Measurements from ENCODE around the gene NDUFV3.
"Not testable (repeated sequence)": the region's sequence is repeated elsewhere in the genome, so short reads cannot be mapped to it uniquely, and the experiment has no call there.

The NDUFV3 gene

DNA sequence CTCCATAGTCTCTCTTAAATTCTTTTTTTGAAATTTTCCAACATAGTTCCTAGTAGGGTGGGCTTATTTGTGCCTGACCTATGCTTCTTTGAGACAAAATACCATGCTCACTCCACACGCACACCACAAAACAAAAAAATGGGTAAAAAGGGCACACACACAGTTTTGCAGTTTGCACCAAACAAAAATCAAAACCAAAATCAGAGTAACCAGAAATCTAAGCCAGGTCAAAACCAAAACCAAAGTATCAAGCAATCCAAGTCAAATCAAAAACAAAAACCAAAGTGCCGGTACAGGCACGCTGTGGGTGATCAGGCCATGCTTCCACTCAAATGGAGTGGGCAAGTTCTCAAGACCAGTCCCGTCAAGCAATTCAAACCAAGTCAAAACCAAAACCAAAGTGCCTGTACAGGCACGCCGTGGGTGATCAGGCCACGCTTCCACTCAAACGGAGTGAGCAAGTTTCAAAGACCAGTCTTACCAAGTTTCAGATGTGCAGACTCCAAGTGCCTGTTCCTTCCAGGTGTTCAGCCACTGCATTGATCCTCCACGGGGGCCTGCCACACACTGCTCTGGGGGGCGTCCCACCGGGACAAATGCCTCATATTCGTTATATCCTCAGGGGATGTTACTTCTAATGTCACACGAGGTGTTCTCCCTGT is 56.1 kb downstream of the NDUFV3 start:
- not testable (repeated sequence) for H3K9me3 ChIP-seq (ENCODE audit: control insufficient read depth, insufficient read depth, low read length); H3K4me3 ChIP-seq (ENCODE audit: low read depth, low read length); H3K4me1 ChIP-seq (ENCODE audit: control insufficient read depth, insufficient read depth, low read length); H3K9ac ChIP-seq (ENCODE audit: low read depth, low read length); H3K36me3 ChIP-seq (ENCODE audit: control insufficient read depth, insufficient read depth, low read length); H3K27me3 ChIP-seq (ENCODE audit: control insufficient read depth, insufficient read depth, low read length)

DNA sequence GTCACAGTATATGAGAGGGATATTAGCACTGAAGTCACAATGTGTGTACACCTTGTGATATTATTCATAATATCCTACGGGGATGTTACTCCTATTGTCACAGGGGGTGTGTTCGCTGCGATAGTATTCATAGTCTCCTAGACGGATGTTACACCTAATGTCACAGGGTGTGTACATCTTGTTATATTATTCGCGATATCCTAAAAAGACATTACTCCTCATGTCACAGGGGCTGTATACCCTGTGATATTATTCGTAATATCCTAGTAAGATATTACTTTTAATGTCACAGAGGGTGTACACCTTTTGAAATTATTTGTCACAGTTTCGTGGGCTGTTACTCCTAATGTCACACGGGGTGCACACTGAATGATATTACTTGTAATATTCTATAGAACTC is 58.1 kb downstream of the NDUFV3 start:
- not testable (repeated sequence) for H3K9me3 ChIP-seq (ENCODE audit: control insufficient read depth, insufficient read depth, low read length); H3K4me1 ChIP-seq (ENCODE audit: control insufficient read depth, insufficient read depth, low read length); H3K4me3 ChIP-seq (ENCODE audit: low read depth, low read length); H3K36me3 ChIP-seq (ENCODE audit: control insufficient read depth, insufficient read depth, low read length); H3K9ac ChIP-seq (ENCODE audit: low read depth, low read length); H3K27me3 ChIP-seq (ENCODE audit: control insufficient read depth, insufficient read depth, low read length)

DNA sequence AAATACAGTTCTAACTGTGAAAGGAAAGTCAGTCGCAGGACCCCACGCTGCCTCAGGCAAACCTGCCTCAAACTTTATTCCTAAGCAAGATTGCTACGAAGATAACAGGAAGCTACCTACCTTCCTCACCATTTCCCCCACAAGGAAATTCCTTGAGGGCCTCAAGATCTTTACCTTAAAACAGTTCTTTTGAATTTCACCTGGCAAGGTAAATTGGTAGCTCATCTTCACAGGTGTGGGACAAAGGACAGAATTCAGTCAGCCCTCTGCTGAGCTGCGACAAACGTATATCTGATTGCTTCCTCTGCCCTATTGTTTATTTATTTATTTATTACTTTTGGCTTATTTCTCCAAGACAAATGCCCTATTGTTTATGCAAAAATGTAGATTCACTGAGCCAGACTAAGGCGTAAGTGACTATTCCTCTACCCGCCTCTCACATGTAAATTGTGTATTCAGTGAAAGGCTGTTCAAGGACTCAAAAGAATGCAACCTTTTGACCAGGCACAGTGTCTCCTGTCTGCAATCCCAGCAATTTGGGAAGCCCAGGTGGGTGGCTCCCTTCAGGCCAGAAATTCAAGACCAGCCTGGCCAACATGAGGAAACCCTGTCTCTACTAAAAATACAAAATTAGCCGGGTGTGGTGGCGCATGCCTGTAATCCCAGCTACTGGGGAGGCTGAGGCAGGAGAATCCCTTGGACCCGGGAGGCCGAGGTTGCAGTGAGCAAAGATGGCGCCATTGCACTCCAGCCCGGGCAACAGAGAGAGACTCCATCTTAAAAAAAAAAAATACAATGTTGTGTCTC is 63.9 kb downstream of the NDUFV3 start:
- Histone ChIP-seq H3K9ac (ENCODE audit: low read depth, low read length) (peak overlapping the region; percentile 24), H3K9me3 (ENCODE audit: control insufficient read depth, insufficient read depth, low read length) (no peaks in the 10 kb centered on the region)

DNA sequence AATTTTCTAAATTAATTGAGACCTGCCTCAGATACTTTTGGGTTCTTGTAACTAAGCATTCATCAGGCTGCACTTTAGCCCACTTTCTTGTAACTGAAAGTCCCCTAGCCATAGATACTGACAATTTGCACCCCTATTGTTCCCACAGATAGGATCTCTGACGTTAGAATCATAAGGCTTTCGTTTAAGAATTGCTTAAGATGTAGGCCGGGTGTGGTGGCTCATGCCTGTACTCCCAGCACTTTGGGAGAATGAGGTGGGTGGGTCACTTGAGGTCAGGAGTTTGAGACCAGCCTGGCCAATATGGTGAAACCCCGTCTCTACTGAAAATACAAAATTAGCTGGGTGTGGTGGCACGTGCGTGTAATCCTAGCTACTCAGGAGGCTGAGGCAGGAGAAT is 65.0 kb downstream of the NDUFV3 start:
- H3K36me3 ChIP-seq (ENCODE audit: control insufficient read depth, insufficient read depth, low read length); H3K9ac ChIP-seq (ENCODE audit: low read depth, low read length); H3K4me3 ChIP-seq (ENCODE audit: low read depth, low read length); H3K9me3 ChIP-seq (ENCODE audit: control insufficient read depth, insufficient read depth, low read length); H3K27me3 ChIP-seq (ENCODE audit: control insufficient read depth, insufficient read depth, low read length): not testable (repeated sequence)
- peaks cover 18% of the 10 kb centered on the region for H3K4me1 ChIP-seq (ENCODE audit: control insufficient read depth, insufficient read depth, low read length)

More for the DNA sequence above, 63.9 kb downstream of the NDUFV3 start:
- Histone ChIP-seq H3K4me3 (ENCODE audit: low read depth, low read length) (peak overlapping the region; percentile 5), H3K36me3 (ENCODE audit: control insufficient read depth, insufficient read depth, low read length) (no peaks in the 10 kb centered on the region), H3K27me3 (ENCODE audit: control insufficient read depth, insufficient read depth, low read length) (no peaks in the 10 kb centered on the region), H3K4me1 (ENCODE audit: control insufficient read depth, insufficient read depth, low read length) (peaks cover 17% of the 10 kb centered on the region)

DNA sequence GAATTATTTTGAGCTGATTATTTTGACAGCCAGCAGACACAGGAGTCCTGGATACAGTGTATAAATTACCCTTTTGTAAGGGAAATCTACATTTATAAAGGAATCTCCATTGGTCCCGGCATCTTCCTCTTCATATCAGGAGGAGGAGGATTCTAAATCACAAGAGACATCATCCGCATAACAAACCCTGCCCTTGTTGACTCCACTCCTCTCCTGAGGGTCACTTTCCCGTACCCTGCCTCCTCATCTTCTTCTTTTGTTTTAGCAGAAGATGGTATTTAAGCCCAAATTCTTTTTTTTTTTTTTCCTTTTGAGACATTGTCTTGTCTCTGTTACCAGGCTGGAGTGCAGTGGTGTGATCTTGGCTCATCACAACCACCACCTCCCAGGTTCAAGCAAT is 66.6 kb downstream of the NDUFV3 start:
- no peaks in the 10 kb centered on the region for H3K27me3 ChIP-seq (ENCODE audit: control insufficient read depth, insufficient read depth, low read length)
- no peak overlapping the region for H3K4me3 ChIP-seq (ENCODE audit: low read depth, low read length)
- H3K36me3 ChIP-seq (ENCODE audit: control insufficient read depth, insufficient read depth, low read length) = no peaks in the 10 kb centered on the region
- H3K4me1 ChIP-seq (ENCODE audit: control insufficient read depth, insufficient read depth, low read length) = peaks cover 18% of the 10 kb centered on the region
- H3K9me3 ChIP-seq (ENCODE audit: control insufficient read depth, insufficient read depth, low read length) = no peaks in the 10 kb centered on the region
- no peak overlapping the region for H3K9ac ChIP-seq (ENCODE audit: low read depth, low read length)

DNA sequence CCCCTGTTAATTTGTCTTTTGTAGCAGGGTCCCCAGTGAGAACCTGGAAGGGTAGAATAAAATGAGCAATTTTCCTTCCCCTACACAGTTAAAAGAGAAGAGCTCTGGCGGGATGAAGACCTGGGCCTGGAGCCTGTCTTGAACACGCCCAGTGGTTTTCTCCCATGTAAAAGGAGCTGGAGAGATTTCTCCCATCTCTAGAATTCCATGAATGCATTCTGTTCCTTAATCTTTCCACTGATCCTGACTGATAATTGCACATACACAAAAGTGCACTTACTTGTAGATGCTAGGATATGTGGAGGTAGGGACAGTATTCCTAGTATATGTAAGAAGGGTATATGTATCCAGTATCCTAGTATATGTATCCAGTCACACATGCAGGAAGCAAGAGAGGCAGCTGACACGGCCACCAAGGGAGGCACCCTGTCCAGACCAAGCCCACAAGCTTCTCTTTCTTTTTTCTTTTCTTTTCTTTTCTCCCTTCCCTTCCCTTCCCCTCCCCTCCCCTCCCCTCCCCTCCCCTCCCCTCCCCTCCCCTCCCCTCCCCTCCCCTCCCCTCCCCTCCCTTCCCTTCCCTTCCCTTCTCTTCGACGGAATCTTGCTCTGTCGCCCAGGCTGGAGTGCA is 69.4 kb downstream of the NDUFV3 start:
- peaks cover 8% of the 10 kb centered on the region for H3K4me1 ChIP-seq (ENCODE audit: control insufficient read depth, insufficient read depth, low read length)
- no peak overlapping the region for H3K4me3 ChIP-seq (ENCODE audit: low read depth, low read length)
- no peaks in the 10 kb centered on the region for H3K36me3 ChIP-seq (ENCODE audit: control insufficient read depth, insufficient read depth, low read length)

More for the DNA sequence above, 69.4 kb downstream of the NDUFV3 start:
- Histone ChIP-seq H3K9me3 (ENCODE audit: control insufficient read depth, insufficient read depth, low read length) (no peaks in the 10 kb centered on the region), H3K9ac (ENCODE audit: low read depth, low read length) (no peak overlapping the region), H3K27me3 (ENCODE audit: control insufficient read depth, insufficient read depth, low read length) (no peaks in the 10 kb centered on the region)
